NB4 (cell line): Measurements from ENCODE around the gene AMN1.
"Not testable (repeated sequence)": the region's sequence is repeated elsewhere in the genome, so short reads cannot be mapped to it uniquely, and the experiment has no call there.

Source experiments
- DNase-seq: peaks from one replicate; pipeline ENCODE4 v3.0.0; 2010; ENCODE audit warnings: low read depth
- H3K4me3 ChIP-seq: one replicate; pipeline ENCODE4 v1.5.1; 2011; ENCODE audit warnings: mild to moderate bottlenecking, low read depth, low read length, moderate library complexity
- MYC ChIP-seq: IDR thresholded peaks from 2 replicates; pipeline ENCODE4 v1.6.1; 2011; ENCODE audit warnings: low read depth, low read length
- POLR2A ChIP-seq: IDR thresholded peaks from 2 replicates; pipeline ENCODE4 v1.6.1; 2011; ENCODE audit warnings: mild to moderate bottlenecking; ENCODE audit not compliant: insufficient read length; ENCODE audit errors: extremely low read depth
- TF ChIP-seq, protein P1 (sequence below): IDR thresholded peaks from 2 replicates; pipeline ENCODE4 v1.6.1; 2011; ENCODE audit warnings: low read depth, low read length
- TF ChIP-seq, protein P2 (sequence below): IDR thresholded peaks from one replicate; pipeline ENCODE4 v1.5.1; 2012; ENCODE audit warnings: low read depth, low read length

AMN1 gene

DNA sequence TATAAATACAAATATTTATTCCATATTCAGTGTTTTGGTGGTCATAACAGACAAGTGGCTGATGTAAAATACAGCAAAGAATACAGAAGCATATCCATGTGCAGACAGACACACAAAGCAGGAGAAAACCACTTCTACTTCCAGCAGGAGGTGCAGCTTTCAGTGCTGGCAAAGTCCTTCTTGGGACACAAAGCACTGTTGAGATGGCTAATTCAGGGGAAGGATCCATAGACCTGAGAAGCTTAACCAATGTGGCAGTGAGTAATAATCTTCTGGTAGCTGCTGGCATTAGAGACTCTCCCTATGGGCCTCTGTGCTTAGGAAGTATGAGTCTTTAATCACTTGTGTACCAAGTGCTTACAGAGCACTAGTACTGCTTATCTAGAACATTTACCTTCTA, 26.8 kb downstream of the AMN1 start:
- no peak overlapping the region for H3K4me3 ChIP-seq
- peak; percentile 46 for DNase-seq
- TF ChIP-seq MYC (no peak), POLR2A (no peak)
- TF ChIP-seq, protein P1, sequence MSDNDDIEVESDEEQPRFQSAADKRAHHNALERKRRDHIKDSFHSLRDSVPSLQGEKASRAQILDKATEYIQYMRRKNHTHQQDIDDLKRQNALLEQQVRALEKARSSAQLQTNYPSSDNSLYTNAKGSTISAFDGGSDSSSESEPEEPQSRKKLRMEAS: no peak
- TF ChIP-seq, protein P2, sequence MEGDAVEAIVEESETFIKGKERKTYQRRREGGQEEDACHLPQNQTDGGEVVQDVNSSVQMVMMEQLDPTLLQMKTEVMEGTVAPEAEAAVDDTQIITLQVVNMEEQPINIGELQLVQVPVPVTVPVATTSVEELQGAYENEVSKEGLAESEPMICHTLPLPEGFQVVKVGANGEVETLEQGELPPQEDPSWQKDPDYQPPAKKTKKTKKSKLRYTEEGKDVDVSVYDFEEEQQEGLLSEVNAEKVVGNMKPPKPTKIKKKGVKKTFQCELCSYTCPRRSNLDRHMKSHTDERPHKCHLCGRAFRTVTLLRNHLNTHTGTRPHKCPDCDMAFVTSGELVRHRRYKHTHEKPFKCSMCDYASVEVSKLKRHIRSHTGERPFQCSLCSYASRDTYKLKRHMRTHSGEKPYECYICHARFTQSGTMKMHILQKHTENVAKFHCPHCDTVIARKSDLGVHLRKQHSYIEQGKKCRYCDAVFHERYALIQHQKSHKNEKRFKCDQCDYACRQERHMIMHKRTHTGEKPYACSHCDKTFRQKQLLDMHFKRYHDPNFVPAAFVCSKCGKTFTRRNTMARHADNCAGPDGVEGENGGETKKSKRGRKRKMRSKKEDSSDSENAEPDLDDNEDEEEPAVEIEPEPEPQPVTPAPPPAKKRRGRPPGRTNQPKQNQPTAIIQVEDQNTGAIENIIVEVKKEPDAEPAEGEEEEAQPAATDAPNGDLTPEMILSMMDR: no peak

DNA sequence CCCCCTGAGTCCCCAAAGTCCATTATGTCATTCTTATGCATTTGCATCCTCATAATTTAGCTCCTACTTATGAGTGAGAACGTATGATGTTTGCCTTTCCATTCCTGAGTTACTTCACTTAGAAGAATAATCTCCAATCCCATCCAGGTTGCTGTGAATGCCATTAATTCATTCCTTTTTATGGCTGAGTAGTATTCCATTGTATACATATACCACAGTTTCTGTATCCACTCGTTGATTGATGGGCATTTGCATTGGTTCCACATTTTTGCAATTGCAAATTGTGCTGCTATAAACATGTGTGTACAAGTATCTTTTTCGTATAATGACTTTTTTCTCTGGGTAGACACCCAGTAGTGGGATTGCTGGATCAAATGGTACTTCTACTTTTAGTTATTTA, 38.9 kb downstream of the AMN1 start:
- not testable (repeated sequence) for H3K4me3 ChIP-seq, DNase-seq

DNA sequence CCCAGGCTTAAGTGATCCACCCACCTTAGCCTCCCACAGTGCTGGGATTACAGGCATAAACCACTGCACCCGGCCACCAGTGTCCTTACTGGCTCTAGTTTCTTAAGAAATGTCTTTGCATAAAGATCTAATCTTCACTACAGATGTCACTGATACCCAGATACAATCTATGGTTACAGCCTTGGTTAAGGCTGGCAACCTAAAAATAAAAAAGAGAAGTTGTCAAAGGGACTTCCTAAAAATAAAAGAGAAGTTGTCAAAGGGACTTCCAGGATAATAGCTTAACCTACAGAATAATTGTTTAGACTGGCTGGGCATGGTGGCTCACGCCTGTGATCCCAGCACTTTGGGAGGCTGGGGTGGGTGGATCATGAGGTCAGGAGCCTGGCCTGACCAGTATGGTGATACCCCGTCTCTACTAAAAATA, 41.7 kb downstream of the AMN1 start:
- DNase-seq: peak; percentile 94
- TF ChIP-seq, protein P2: no peak
- TF ChIP-seq MYC: peak; percentile 54; the same call in 1 of the 2 replicates
- no peak overlapping the region for H3K4me3 ChIP-seq

DNA sequence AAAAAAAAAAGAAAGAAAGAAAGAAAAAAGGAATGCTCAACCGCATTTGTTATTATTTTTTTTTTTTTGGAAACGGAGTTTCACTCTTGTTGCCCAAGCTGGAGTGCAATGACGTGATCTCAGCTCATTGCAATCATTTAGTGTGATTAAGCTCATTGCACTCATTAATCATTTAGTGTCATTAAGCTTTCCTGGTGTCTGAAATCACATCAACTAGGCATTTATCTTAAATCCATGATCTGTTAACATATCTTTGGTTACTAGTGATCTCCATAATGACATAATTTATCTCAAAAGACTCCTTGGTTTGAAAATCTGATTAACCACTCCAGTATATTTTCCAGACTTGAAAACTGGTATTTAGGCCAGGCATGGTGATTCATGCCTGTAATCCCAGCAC, 43.0 kb downstream of the AMN1 start:
- DNase-seq: no peak
- TF ChIP-seq POLR2A (no peak), MYC (no peak)
- TF ChIP-seq, protein P1: no peak
- TF ChIP-seq, protein P2: no peak

DNA sequence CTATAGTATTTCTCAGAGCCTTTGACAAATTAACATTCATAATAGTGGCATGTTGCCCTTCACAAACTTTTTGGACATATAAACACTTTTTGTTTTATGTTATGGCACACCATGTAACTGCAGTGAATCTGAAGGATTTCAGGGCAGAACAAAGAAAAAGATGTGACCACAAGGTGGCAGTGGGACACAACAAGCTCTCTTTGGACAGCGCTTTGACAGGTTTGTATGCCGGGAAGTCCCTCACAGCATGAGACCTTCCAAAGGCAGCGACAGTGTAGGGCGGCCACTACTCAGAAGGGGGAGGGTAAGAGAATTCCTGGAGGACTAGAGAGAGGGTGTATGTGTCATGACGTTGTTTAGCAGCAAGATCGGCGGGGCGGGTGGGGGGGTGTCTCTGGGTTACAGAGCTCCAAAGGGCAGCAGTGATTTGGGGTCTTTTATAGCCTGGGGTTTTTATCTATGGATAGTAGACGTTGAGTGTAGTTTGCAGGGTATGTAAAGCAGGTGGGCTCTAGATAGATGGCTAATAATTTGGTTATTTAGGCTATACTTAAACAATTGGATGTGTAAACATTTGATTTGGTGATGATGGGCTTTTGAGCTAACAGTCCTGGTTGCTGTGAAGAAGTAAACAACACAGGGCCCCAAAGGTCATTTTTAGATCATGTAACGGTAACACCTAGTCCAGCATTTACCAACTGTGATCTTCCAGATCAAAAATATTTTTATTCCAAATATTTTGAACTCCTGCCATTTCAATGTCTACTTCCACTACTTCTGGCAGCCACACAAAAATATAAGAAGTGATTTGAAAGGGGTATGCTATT, 46.5 kb downstream of the AMN1 start:
- H3K4me3 ChIP-seq: no peak overlapping the region
- peak; percentile 90 for DNase-seq
- peak; percentile 46 for TF ChIP-seq MYC
- TF ChIP-seq, protein P2: peak; percentile 72
- TF ChIP-seq, protein P1: peak; percentile 49; the same call in 1 of the 2 replicates
- TF ChIP-seq POLR2A: no peak

More for the DNA sequence above, 43.0 kb downstream of the AMN1 start:
- H3K4me3 ChIP-seq: no peak overlapping the region

DNA sequence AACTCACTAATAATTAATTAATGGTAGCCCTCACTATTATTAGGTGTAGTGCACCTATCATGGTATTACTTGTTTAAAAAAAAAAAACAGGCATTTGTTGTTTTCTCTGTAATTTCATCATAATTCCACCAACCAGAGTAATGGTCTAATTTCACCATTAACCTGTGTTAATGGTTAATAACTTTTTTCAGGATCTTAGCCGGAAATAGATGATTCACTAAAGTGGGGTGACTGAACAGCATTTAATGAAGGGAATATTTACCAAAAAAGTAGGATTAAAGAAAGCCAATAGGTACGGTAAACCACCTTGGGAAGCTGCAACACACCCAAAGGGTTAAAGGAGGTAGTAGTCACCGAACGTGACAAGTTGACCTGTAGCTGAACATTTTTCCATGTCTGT, 56.3 kb downstream of the AMN1 start:
- no peak for DNase-seq

DNA sequence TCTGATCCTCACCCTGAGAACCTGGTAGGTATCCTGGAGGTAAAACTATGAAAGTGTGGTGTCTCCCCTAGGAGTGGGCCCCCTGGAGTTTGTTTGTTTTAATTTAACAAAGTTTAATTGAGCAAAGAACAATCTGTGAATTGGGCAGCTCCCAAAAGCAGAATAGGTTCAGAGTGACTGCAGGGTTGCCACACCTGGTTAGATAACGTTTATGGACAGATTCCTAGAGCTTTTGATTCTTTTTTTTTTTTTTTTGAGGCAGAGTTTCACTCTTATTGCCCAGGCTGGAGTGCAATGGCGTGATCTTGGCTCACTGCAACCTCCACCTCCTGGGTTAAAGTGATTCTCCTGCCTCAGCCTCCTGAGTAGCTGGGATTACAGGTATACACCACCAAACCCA, 59.2 kb downstream of the AMN1 start:
- H3K4me3 ChIP-seq, DNase-seq: not testable (repeated sequence)

More for the DNA sequence above, 56.3 kb downstream of the AMN1 start:
- no peak for TF ChIP-seq POLR2A
- H3K4me3 ChIP-seq: no peak overlapping the region

DNA sequence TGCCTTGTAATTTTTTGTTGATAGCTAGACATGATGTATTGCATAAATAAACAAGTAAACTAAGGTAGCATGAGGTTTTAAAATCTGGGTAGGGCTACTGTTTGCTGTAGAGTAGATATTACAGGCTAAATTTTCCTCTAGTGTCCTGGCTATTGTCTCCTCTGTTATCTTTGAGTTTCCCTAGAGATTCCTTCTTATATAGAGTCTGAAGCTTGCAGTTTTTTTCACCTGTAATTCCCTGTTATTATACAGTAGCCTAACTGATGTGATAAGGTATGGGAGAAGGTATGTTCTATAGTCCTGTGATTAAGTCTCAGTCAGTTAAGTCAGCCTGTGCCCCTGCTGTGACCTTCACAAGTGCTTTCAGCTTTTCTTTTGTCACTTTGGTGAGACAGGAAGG, 59.8 kb downstream of the AMN1 start:
- TF ChIP-seq, protein P2: no peak
- TF ChIP-seq POLR2A (no peak), MYC (no peak)
- TF ChIP-seq, protein P1: no peak

More for the DNA sequence above, 59.8 kb downstream of the AMN1 start:
- H3K4me3 ChIP-seq: no peak overlapping the region
- no peak for DNase-seq
